GM13977 (cell line): ENCODE data around the gene HTD2.

Experiments used
- DNase-seq: peaks from one replicate; pipeline ENCODE4 v3.0.0; 2012; ENCODE audit warnings: low spot score
- in situ Hi-C: fragments of 300-500 bp; cut with MboI; formaldehyde crosslinking; loops from one replicate; pipeline ENCODE4 v1.12.0; 2022; ENCODE audit warnings: low sequenced_read_pairs, low pct_unique_long_range_greater_than_20kb, mixed read lengths, inconsistent platforms; ENCODE audit not compliant: unreplicated experiment
- TF ChIP-seq, protein P1 (sequence below): IDR thresholded peaks from 2 replicates; pipeline ENCODE4 v1.5.1; 2012; ENCODE audit warnings: mild to moderate bottlenecking, control low read depth; ENCODE audit not compliant: insufficient read depth; ENCODE audit errors: extremely low read depth, missing control alignments

The HTD2 gene

DNA sequence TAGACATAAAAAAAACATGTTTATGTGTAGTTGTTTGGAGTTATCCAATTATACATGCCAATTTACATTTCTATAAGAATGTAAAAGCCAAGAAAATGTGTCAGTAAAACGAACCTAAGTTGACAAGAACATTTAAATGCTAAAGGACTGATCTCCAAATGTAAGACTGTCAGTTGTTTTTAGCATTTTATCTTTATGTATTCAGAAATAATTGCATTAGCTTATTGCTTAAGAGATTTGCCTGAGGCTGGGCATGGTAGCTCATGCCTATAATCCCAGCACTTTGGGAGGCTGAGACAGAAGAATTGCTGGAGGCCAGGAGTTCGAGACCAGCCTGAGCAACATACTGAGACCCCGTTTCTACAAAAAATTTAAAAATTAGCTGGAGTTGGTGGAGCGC, 53.3 kb downstream of the HTD2 start:
- DNase-seq = no peak
- TF ChIP-seq, protein P1, sequence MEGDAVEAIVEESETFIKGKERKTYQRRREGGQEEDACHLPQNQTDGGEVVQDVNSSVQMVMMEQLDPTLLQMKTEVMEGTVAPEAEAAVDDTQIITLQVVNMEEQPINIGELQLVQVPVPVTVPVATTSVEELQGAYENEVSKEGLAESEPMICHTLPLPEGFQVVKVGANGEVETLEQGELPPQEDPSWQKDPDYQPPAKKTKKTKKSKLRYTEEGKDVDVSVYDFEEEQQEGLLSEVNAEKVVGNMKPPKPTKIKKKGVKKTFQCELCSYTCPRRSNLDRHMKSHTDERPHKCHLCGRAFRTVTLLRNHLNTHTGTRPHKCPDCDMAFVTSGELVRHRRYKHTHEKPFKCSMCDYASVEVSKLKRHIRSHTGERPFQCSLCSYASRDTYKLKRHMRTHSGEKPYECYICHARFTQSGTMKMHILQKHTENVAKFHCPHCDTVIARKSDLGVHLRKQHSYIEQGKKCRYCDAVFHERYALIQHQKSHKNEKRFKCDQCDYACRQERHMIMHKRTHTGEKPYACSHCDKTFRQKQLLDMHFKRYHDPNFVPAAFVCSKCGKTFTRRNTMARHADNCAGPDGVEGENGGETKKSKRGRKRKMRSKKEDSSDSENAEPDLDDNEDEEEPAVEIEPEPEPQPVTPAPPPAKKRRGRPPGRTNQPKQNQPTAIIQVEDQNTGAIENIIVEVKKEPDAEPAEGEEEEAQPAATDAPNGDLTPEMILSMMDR = no peak
- in situ Hi-C loops = no loop called here

DNA sequence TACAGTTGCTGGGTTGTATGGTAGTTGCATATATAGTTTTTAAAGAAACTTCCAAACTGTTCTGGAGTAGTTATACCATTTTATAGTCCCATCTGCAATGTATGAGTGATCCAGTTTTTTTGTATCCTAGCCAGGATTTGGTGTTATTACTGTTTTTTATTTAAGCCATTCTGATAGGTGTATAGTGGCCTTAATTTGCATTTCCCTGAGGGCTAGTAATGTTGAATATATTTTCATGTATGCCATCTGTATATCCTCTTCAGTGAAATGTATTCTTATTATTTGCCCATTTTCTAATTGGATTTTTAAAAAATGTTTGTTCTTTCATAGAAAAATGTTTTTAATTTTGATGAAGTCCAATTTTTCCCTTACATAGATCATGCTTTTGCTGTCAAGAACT, 55.5 kb downstream of the HTD2 start:
- DNase-seq = no peak
- in situ Hi-C loops = no loop called here
- TF ChIP-seq, protein P1 = no peak

DNA sequence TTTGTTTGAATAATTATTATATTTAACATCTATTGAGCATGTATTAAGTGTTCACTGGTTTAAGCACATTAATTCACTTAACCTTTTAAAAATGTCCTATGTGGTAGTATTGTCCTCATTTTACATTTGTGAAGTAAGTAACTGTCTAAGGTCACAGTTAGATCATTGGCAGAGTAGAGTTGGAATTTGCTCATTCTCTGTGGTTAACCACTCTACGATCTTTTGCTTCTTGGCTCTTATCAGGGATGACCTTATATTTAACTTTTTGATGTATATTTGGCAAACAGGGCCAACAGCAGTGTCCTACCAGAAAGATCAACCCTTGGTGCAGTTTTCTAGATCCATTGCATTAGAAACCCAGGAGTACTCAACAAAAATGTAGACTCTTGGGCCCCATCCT, 60.4 kb downstream of the HTD2 start:
- in situ Hi-C loops = no loop called here
- no peak for DNase-seq
- TF ChIP-seq, protein P1 = no peak

DNA sequence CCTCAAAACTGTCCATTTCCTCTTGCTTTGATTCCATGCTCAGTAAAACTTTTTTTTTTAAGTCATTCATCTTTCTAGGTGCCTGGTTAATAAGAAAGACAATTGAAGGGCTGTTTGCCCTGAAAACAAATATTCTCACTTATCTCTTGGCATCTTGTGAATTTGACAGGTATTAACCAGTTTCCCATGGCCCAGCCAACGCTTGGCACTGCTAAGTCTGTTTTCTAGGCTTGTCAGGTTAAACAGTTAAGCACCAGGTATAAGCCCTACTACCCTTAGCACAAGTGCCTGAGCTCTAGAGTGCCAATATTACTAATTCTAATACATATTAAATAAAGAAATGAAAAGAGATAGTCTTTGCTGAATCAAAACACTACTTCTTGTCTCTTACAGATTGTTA, 62.7 kb downstream of the HTD2 start:
- DNase-seq = no peak
- TF ChIP-seq, protein P1 = no peak
- in situ Hi-C loops = no loop called here
